Osteocyte (in vitro differentiated cells): ENCODE measurements around the gene PDE4D. TPM values are rescaled to one million over a fixed set of nuclear protein-coding genes. Genes with fewer than 3 reads are reported as not detected.

Experiments
- DNase-seq: peaks from one replicate; pipeline ENCODE4 v3.0.0; 2021; ENCODE audit warnings: mixed read lengths; ENCODE audit not compliant: unreplicated experiment; ENCODE audit errors: extremely low spot score
- H3K27ac Mint-ChIP-seq: one replicate; pipeline ENCODE4 v1.8.0; 2021; ENCODE audit warnings: mild to moderate bottlenecking, mixed read lengths; ENCODE audit not compliant: unreplicated experiment
- H3K27me3 Mint-ChIP-seq: one replicate; pipeline ENCODE4 v1.8.0; 2021; ENCODE audit warnings: mixed read lengths; ENCODE audit not compliant: unreplicated experiment
- H3K36me3 Mint-ChIP-seq: one replicate; pipeline ENCODE4 v1.8.0; 2021; ENCODE audit warnings: mixed read lengths; ENCODE audit not compliant: unreplicated experiment
- H3K4me1 Mint-ChIP-seq: one replicate; pipeline ENCODE4 v1.8.0; 2021; ENCODE audit warnings: mixed read lengths; ENCODE audit not compliant: unreplicated experiment
- H3K4me3 Mint-ChIP-seq: one replicate; pipeline ENCODE4 v1.8.0; 2021; ENCODE audit warnings: mild to moderate bottlenecking, moderate library complexity, mixed read lengths; ENCODE audit not compliant: unreplicated experiment
- H3K9me3 Mint-ChIP-seq: one replicate; pipeline ENCODE4 v1.8.0; 2021; ENCODE audit warnings: mixed read lengths; ENCODE audit not compliant: unreplicated experiment
- CTCF ChIP-seq: fragments of 200-600 bp; sonication (generic); IDR thresholded peaks from 2 replicates; pipeline ENCODE4 v1.5.0; 2021; ENCODE audit warnings: antibody characterized with exemption, mild to moderate bottlenecking, moderate library complexity
- total RNA-seq: library from RNA; stranded (reverse); gene quantifications from 2 replicates; pipeline ENCODE4 v1.2.1, GENCODE V29; 2021

Gene PDE4D
- total RNA-seq, 1 donor from 2014 or later = 24.2 TPM

DNA sequence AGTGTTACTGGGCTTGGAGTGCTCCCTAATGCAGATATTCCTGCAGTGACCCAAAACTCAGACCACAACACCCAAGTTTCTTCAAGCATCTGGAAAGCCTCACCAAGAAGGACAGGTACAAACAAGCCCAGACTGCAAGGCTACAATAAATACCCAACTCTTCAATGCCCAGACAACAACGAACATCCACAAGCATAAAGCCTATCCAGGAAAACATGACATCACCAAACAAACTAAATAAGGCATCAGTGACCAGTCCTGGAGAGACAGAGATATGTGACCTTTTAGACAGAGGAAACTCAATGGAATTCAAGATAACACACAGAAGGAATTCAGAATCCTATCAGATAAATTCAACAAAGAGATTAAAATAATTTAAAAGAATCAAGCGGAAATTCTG, 605.6 kb downstream of the PDE4D start:
- Mint-ChIP-seq H3K9me3 (peaks cover 4% of the 10 kb centered on the region), H3K27me3 (no peaks in the 10 kb centered on the region), H3K36me3 (no peaks in the 10 kb centered on the region), H3K27ac (no peak overlapping the region), H3K4me1 (peaks cover 9% of the 10 kb centered on the region), H3K4me3 (no peak overlapping the region)
- TF ChIP-seq CTCF = no peak
- no peak for DNase-seq

- H3K27ac Mint-ChIP-seq = no peak overlapping the region
Observed at GRCh38 chr5:59287361-59287760, 606.2 kb downstream of the PDE4D start.

GRCh38 chr5:59286510-59286909, 607.0 kb downstream of the PDE4D start:
- H3K4me1 Mint-ChIP-seq = peaks cover 3% of the 10 kb centered on the region
- no peaks in the 10 kb centered on the region for H3K27me3 Mint-ChIP-seq
- no peak overlapping the region for H3K27ac Mint-ChIP-seq
- no peak overlapping the region for H3K4me3 Mint-ChIP-seq
- no peaks in the 10 kb centered on the region for H3K36me3 Mint-ChIP-seq
- no peak for DNase-seq
- H3K9me3 Mint-ChIP-seq = peaks cover 4% of the 10 kb centered on the region
- no peak for TF ChIP-seq CTCF

More at GRCh38 chr5:59287361-59287760, 606.2 kb downstream of the PDE4D start:
- no peak for TF ChIP-seq CTCF
- Mint-ChIP-seq H3K4me3 (no peak overlapping the region), H3K9me3 (peaks cover 4% of the 10 kb centered on the region), H3K27me3 (no peaks in the 10 kb centered on the region), H3K4me1 (peaks cover 10% of the 10 kb centered on the region), H3K36me3 (no peaks in the 10 kb centered on the region)
- DNase-seq = no peak

DNA sequence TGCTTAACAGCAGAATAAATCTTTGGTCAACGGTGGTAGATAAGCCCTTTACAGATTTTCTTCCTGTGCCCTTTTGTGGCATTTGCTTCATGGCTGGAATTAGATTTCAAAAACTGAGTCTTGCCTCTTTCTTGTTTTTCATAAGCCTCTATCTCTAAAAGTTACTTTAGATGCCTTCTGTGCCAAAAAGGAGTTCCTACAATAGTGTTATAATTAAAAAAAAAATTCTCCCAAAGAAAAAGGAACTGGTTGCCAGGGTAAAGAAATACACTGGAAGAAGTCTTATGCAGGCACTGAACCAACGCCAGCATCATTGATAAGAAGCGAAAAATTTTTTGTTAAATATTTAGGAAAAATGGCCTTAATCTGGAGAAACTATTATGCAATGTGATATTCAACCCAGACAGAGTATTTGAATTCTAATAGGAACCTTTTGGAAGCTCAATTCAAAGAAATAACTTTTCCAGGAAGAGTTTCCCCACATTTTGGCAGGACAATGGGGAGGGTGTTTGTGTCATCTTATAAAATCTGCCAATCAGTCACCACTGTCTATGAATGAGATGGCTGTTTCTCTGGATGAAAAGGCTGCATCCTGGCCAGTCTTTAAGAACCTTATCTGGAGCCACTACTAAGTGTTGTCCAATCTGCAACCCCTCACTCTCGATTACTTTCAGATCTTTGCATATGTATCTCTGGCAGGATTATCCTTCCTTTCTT, 608.1 kb downstream of the PDE4D start:
- no peak for DNase-seq
- H3K27ac Mint-ChIP-seq = no peak overlapping the region
- no peak overlapping the region for H3K4me3 Mint-ChIP-seq
- no peaks in the 10 kb centered on the region for H3K27me3 Mint-ChIP-seq
- no peak for TF ChIP-seq CTCF
- H3K4me1 Mint-ChIP-seq = peaks cover 1% of the 10 kb centered on the region
- peaks cover 4% of the 10 kb centered on the region for H3K9me3 Mint-ChIP-seq
- H3K36me3 Mint-ChIP-seq = no peaks in the 10 kb centered on the region

- no peak for DNase-seq
- Mint-ChIP-seq H3K27me3 (no peaks in the 10 kb centered on the region), H3K4me3 (no peak overlapping the region), H3K36me3 (no peaks in the 10 kb centered on the region), H3K9me3 (no peaks in the 10 kb centered on the region), H3K4me1 (peaks cover 13% of the 10 kb centered on the region), H3K27ac (no peak overlapping the region)
- TF ChIP-seq CTCF = no peak
Observed at GRCh38 chr5:59282726-59283125, 610.8 kb downstream of the PDE4D start.
